GM21619 (cell line): ENCODE measurements around the gene DONSON.
A peak's percentile ranks its signal among the peaks of the same experiment; 100 is the strongest.

Experiments
- ATAC-seq: cut with Tn5 transposase; IDR thresholded peaks from one replicate; pipeline ENCODE4 v1.9.1; 2021; ENCODE audit not compliant: unreplicated experiment

Gene DONSON

DNA sequence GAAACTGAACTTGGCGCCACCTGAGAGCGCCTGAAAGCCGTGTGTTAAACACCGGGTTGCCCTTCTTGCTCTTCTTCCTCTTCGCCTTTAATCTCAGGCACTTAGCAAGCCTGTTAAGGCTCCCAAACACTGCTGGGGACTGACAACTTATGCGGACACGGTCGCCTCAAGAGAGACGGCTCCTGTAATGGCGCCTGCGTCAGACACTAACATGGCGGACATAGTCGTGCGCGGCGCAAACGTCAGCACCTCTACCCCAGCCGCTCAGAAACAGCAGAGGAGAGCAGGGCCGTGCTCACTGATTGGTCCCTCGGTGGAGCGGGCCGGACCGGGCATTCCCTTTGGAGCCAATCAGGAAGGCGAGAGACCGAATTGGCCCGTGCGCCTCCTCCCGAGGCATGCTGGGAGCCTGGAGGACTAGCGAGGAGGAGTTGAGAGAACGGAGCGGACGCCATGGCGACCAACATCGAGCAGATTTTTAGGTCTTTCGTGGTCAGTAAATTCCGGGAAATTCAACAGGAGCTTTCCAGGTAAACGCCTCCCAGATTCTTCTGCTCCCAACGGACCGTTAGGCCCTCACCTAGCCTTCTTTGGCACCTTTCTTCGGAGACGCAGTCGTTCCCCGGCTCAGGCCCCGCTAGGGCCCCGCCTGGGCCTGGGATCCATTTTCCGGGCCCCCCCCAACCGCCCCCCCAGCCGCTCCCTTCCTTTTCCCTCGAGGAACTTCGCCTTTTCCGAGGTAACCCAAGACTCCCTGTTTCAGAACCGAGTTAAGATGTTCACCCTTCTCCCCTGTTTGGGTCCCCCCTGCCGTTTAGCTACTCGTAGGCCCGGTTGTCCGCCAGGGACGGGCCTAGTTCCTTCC, 45.6 kb downstream of the DONSON start, which contains the start of gene SON:
TSS of gene SON (plus strand) at position 399 of the 865 bp plus-strand sequence. CDS start at position 454, 55 bp downstream.
- ATAC-seq: peak; percentile 93

GRCh38 chr21:33541756-33542639, 46.5 kb downstream of the DONSON start, which contains the start of gene GART:
Gene GART (minus strand): TSS chr21:33542117. CDS start chr21:33539315, 2,802 bp downstream.
- peak; percentile 47 for ATAC-seq

GRCh38 chr21:33541105-33541711, 47.3 kb downstream of the DONSON start:
- ATAC-seq: no peak

- no peak for ATAC-seq
Measured at GRCh38 chr21:33540711-33541104, 47.8 kb downstream of the DONSON start.

GRCh38 chr21:33539616-33540015, 48.9 kb downstream of the DONSON start:
- no peak for ATAC-seq

DNA sequence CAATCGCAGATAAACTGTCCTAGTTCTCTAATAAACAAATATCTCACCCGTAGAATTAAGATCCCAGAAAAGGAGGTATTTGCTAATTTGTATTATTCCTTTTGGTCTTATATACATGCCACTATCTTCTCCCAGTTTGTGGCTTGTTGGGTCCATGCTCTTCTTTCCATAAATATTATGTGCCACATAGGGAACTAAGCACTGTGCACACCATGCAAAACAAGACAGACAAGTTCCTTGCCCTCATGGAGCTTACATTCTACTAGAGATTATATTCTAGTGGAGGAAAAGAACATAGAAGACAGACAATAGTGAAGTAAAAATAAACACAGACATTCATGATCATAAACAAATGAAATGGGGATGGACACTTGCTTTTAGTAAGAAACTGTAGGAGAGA, 51.3 kb downstream of the DONSON start:
- no peak for ATAC-seq

GRCh38 chr21:33531007-33531406, 57.5 kb downstream of the DONSON start:
- ATAC-seq: no peak
